ENCODE results near the gene TAS2R40.
"Not testable (repeated sequence)": the region's sequence is repeated elsewhere in the genome, so short reads cannot be mapped to it uniquely, and the experiment has no call there.

TAS2R40 gene

DNA sequence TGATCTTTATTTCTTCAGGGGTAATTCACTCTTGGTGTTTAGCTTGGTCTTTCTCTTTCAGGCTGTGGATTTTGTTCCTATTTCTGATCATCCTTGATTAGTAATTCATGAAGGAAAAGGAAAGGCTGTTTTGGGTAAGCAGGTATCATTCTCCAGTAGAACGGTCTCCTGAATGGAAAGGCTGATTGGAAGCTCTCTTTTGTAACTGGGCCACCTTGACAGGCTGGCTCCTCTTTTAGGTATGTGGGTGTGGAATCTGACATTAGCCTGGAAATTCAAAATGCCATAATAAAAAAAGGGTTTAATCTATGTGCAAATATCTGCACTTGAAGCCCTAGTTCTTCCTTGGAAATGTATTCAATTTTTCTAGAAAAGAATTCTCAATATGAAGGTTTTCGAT lies 19.7 kb upstream of the TAS2R40 start:
- no peak overlapping the region for H3K4me3 ChIP-seq (ENCODE audit: extremely low read depth, insufficient read depth, low read length, poor library complexity, severe bottlenecking)
- WGBS, 2 experiments (ENCODE audit: insufficient coverage in 2 of 2), result 63 to 89% methylated on average over 1 of the region's 2 CpGs

GRCh38 chr7:143203386-143203785 lies 18.5 kb upstream of the TAS2R40 start:
- H3K9me3 ChIP-seq (ENCODE audit: control insufficient read depth, low read length), result no peaks in the 10 kb centered on the region
- H3K36me3 ChIP-seq (ENCODE audit: control insufficient read depth, insufficient read depth, low read length), result no peaks in the 10 kb centered on the region
- no peaks in the 10 kb centered on the region for H3K4me1 ChIP-seq (ENCODE audit: control insufficient read depth, insufficient read depth, low read length, poor library complexity, severe bottlenecking)
- no peak overlapping the region for H3K4me3 ChIP-seq (ENCODE audit: extremely low read depth, insufficient read depth, low read length, poor library complexity, severe bottlenecking)
- 100% methylated on average over 1 of the region's 3 CpGs for WGBS, 2 experiments (ENCODE audit: insufficient coverage in 2 of 2)
- no peak overlapping the region for H3K27ac ChIP-seq (ENCODE audit: low read depth, low read length, severe bottlenecking)

More for the DNA sequence above, 19.7 kb upstream of the TAS2R40 start:
- Histone ChIP-seq H3K9me3 (ENCODE audit: control insufficient read depth, low read length) (no peaks in the 10 kb centered on the region), H3K4me1 (ENCODE audit: control insufficient read depth, insufficient read depth, low read length, poor library complexity, severe bottlenecking) (no peaks in the 10 kb centered on the region), H3K36me3 (ENCODE audit: control insufficient read depth, insufficient read depth, low read length) (no peaks in the 10 kb centered on the region), H3K27ac (ENCODE audit: low read depth, low read length, severe bottlenecking) (no peak overlapping the region)

DNA sequence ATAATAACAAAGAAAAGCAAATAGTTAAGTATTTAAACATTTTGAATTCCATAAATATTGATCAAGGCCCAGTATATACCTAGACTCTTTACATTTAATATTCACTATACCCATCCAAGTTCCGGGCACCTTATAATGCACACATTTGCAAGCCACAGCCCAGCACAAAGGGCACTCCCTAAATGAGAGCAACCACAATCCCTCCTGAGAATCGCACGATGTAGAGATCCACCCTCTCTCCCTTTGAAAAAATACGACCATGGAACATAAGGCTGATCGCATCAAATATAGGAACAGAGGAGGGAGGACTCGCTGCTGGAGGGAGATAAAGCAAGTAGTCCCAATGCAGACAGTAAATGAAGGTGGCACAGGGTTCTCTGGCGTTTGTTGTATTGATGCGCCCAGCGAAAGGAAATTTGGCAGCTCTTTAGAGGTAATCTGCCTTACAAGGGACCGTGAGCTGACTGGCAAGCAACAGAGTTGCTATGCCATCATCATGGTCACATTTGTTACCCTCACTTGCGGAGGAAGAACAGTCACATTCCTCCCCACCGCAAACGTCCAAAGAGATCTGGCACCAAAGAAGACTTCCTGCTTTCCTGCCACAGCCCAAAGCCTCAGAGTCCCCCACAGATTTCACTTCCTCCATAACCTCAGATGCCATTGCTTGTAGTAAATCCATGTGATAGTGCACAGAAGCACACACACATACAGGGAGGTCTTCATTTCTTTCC lies 16.1 kb upstream of the TAS2R40 start:
- no peaks in the 10 kb centered on the region for H3K36me3 ChIP-seq (ENCODE audit: control insufficient read depth, insufficient read depth, low read length)
- no peaks in the 10 kb centered on the region for H3K9me3 ChIP-seq (ENCODE audit: control insufficient read depth, low read length)
- H3K27ac ChIP-seq (ENCODE audit: low read depth, low read length, severe bottlenecking), result no peak overlapping the region
- no peaks in the 10 kb centered on the region for H3K4me1 ChIP-seq (ENCODE audit: control insufficient read depth, insufficient read depth, low read length, poor library complexity, severe bottlenecking)
- no peak overlapping the region for H3K4me3 ChIP-seq (ENCODE audit: extremely low read depth, insufficient read depth, low read length, poor library complexity, severe bottlenecking)
- 94 to 96% methylated on average over 9 of the region's 13 CpGs for WGBS, 2 experiments (ENCODE audit: insufficient coverage in 2 of 2)

- 85 to 89% methylated on average over 4 of the region's 4 CpGs for WGBS, 2 experiments (ENCODE audit: insufficient coverage in 2 of 2)
- no peaks in the 10 kb centered on the region for H3K4me1 ChIP-seq (ENCODE audit: control insufficient read depth, insufficient read depth, low read length, poor library complexity, severe bottlenecking)
- H3K36me3 ChIP-seq (ENCODE audit: control insufficient read depth, insufficient read depth, low read length), result no peaks in the 10 kb centered on the region
- no peak overlapping the region for H3K27ac ChIP-seq (ENCODE audit: low read depth, low read length, severe bottlenecking)
- no peak overlapping the region for H3K4me3 ChIP-seq (ENCODE audit: extremely low read depth, insufficient read depth, low read length, poor library complexity, severe bottlenecking)
- H3K9me3 ChIP-seq (ENCODE audit: control insufficient read depth, low read length), result no peaks in the 10 kb centered on the region
Observed at GRCh38 chr7:143210541-143210940, 11.3 kb upstream of the TAS2R40 start.

- not testable (repeated sequence) for H3K4me3 ChIP-seq (ENCODE audit: extremely low read depth, insufficient read depth, low read length, poor library complexity, severe bottlenecking); H3K27ac ChIP-seq (ENCODE audit: low read depth, low read length, severe bottlenecking); H3K36me3 ChIP-seq (ENCODE audit: control insufficient read depth, insufficient read depth, low read length); H3K4me1 ChIP-seq (ENCODE audit: control insufficient read depth, insufficient read depth, low read length, poor library complexity, severe bottlenecking); H3K9me3 ChIP-seq (ENCODE audit: control insufficient read depth, low read length)
- WGBS, 2 experiments (ENCODE audit: insufficient coverage in 2 of 2), result 91 to 100% methylated on average over 2 to 4 of the region's 4 CpGs
Observed at GRCh38 chr7:143213478-143213877, 8.4 kb upstream of the TAS2R40 start.

DNA sequence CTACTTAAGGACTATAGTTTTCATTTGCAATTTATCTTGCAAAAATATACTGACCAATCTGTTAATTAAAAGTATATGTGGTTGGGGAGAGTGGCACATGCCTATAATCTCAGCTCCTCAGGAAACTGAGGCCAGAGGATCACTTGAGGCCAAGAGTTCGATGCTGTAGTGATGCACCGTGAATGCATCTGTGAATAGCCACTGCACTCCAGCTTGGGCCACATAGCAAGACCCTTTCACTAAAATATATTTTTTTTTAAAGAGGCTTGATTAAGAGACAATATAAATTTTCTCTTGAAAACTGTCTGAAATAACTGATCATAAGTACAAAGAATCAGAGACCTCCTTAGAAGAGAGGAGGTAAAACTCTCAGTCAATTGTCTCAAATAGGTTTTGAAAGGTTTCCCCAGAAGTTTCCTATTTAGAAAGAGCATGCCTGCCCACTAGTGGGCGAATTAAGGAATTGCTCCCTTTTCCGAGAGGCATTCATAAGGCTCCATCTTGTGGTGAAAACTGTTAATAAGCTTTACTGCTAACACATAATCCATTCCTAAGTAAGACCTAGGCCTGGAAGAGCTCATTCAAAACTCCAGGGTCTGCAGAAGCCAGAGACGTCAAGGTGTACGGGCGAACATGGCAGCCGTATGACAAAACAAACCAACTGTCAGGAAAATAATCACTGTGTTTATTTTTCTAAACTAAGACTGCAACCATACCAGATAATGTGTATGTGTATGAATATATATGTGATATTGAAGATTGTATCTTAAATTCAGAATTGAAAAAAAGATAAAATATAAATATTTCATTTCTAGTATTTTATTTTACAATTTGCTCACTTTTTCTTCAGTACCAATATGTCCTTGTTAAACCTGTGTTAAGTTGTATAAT lies 6.8 kb upstream of the TAS2R40 start:
- WGBS, 2 experiments (ENCODE audit: insufficient coverage in 2 of 2), result 30 to 80% methylated on average over 1 to 2 of the region's 8 CpGs
- H3K4me3 ChIP-seq (ENCODE audit: extremely low read depth, insufficient read depth, low read length, poor library complexity, severe bottlenecking), result no peak overlapping the region

DNA sequence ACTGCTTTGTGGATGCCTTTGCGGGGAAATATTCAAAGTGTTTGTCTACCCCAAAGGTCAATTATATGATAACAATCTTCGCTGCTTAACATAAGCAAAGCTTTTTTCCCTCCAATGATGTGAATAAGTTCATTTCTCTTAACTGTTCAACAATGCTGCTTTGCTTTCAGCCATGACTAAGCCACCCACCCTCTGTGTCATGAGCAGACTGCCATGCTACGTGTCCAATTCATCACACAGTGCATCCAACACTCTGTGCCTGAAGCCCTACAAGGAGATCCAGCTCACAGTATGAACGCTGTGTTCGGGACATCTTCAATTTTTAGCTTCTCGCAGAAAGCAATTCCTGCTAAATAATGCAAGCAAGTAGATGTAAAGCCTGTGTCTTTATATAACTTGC lies 5.7 kb upstream of the TAS2R40 start:
- no peaks in the 10 kb centered on the region for H3K9me3 ChIP-seq (ENCODE audit: control insufficient read depth, low read length)
- H3K36me3 ChIP-seq (ENCODE audit: control insufficient read depth, insufficient read depth, low read length), result no peaks in the 10 kb centered on the region
- H3K4me1 ChIP-seq (ENCODE audit: control insufficient read depth, insufficient read depth, low read length, poor library complexity, severe bottlenecking), result no peaks in the 10 kb centered on the region
- H3K27ac ChIP-seq (ENCODE audit: low read depth, low read length, severe bottlenecking), result no peak overlapping the region
- 79 to 89% methylated on average over 3 to 6 of the region's 6 CpGs for WGBS, 2 experiments (ENCODE audit: insufficient coverage in 2 of 2)
- no peak overlapping the region for H3K4me3 ChIP-seq (ENCODE audit: extremely low read depth, insufficient read depth, low read length, poor library complexity, severe bottlenecking)

More for the DNA sequence above, 6.8 kb upstream of the TAS2R40 start:
- Histone ChIP-seq H3K4me1 (ENCODE audit: control insufficient read depth, insufficient read depth, low read length, poor library complexity, severe bottlenecking) (no peaks in the 10 kb centered on the region), H3K27ac (ENCODE audit: low read depth, low read length, severe bottlenecking) (no peak overlapping the region), H3K36me3 (ENCODE audit: control insufficient read depth, insufficient read depth, low read length) (no peaks in the 10 kb centered on the region), H3K9me3 (ENCODE audit: control insufficient read depth, low read length) (no peaks in the 10 kb centered on the region)

DNA sequence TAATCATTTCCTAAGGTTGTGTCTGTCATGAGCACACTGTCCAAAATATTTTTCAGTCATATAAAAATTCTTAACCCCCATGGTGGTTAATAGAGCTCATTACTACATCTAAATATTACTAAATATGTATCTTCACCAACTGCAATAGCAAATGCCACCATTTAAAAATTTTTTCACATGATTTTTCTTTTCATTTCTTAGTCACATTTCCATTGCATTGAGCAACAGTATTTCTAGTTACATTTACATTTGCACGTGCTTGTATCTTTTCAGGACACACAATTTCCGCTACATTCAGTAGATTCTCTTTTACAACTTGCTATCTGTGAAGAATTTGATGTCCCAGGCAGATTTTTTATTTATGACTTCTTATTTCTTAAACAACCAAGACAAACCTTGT lies 5.2 kb upstream of the TAS2R40 start:
- Histone ChIP-seq H3K27ac (ENCODE audit: low read depth, low read length, severe bottlenecking) (no peak overlapping the region), H3K36me3 (ENCODE audit: control insufficient read depth, insufficient read depth, low read length) (no peaks in the 10 kb centered on the region), H3K4me3 (ENCODE audit: extremely low read depth, insufficient read depth, low read length, poor library complexity, severe bottlenecking) (no peak overlapping the region), H3K9me3 (ENCODE audit: control insufficient read depth, low read length) (no peaks in the 10 kb centered on the region), H3K4me1 (ENCODE audit: control insufficient read depth, insufficient read depth, low read length, poor library complexity, severe bottlenecking) (no peaks in the 10 kb centered on the region)
- WGBS, 2 experiments (ENCODE audit: insufficient coverage in 2 of 2), result 100% methylated on average over 1 to 2 of the region's 2 CpGs

- H3K36me3 ChIP-seq (ENCODE audit: control insufficient read depth, insufficient read depth, low read length), result no peaks in the 10 kb centered on the region
- 89% methylated on average over 1 of the region's 2 CpGs; no CpG with 5 or more reads in 1 of the 2 experiments for WGBS, 2 experiments (ENCODE audit: insufficient coverage in 2 of 2)
- no peak overlapping the region for H3K27ac ChIP-seq (ENCODE audit: low read depth, low read length, severe bottlenecking)
- H3K4me1 ChIP-seq (ENCODE audit: control insufficient read depth, insufficient read depth, low read length, poor library complexity, severe bottlenecking), result no peaks in the 10 kb centered on the region
- H3K9me3 ChIP-seq (ENCODE audit: control insufficient read depth, low read length), result no peaks in the 10 kb centered on the region
- no peak overlapping the region for H3K4me3 ChIP-seq (ENCODE audit: extremely low read depth, insufficient read depth, low read length, poor library complexity, severe bottlenecking)
Observed at GRCh38 chr7:143217806-143218205, 4.0 kb upstream of the TAS2R40 start.

DNA sequence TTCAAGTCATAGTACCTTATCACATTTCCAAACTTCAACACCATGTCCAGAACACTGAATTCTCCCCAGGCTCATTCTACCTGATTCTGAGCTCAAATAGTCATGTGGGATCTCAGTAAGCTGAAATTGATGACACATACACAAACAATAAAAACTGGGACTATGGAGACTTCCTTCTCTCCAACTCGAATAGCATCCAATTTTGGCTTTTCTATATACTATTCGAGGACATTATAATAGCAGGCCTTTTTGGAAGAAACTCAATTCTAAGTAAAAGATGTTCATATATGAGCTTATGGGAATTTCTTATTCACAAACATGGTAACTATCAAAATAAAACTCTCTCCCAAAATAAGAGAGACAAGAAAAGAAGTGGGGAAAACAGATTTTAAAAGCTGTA lies 551 bp upstream of the TAS2R40 start:
- no CpG with 5 or more reads among the region's 2 CpGs for WGBS, 2 experiments (ENCODE audit: insufficient coverage in 2 of 2)
- Histone ChIP-seq H3K4me3 (ENCODE audit: extremely low read depth, insufficient read depth, low read length, poor library complexity, severe bottlenecking) (no peak overlapping the region), H3K4me1 (ENCODE audit: control insufficient read depth, insufficient read depth, low read length, poor library complexity, severe bottlenecking) (no peaks in the 10 kb centered on the region), H3K27ac (ENCODE audit: low read depth, low read length, severe bottlenecking) (no peak overlapping the region), H3K9me3 (ENCODE audit: control insufficient read depth, low read length) (no peaks in the 10 kb centered on the region), H3K36me3 (ENCODE audit: control insufficient read depth, insufficient read depth, low read length) (no peaks in the 10 kb centered on the region)

DNA sequence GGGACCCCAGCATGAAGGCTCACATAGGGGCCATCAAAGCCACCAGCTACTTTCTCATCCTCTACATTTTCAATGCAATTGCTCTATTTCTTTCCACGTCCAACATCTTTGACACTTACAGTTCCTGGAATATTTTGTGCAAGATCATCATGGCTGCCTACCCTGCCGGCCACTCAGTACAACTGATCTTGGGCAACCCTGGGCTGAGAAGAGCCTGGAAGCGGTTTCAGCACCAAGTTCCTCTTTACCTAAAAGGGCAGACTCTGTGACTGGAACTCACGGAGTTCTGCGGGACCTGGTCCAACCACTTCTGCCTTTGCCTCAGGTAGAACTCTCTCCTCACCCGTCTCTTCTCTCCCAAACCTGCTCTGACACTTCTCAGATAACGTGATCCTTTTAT lies 945 bp downstream of the TAS2R40 start:
- H3K9me3 ChIP-seq (ENCODE audit: control insufficient read depth, low read length), result no peaks in the 10 kb centered on the region
- 81 to 93% methylated on average over 4 to 5 of the region's 7 CpGs for WGBS, 2 experiments (ENCODE audit: insufficient coverage in 2 of 2)
- H3K4me1 ChIP-seq (ENCODE audit: control insufficient read depth, insufficient read depth, low read length, poor library complexity, severe bottlenecking), result no peaks in the 10 kb centered on the region
- H3K27ac ChIP-seq (ENCODE audit: low read depth, low read length, severe bottlenecking), result no peak overlapping the region
- no peak overlapping the region for H3K4me3 ChIP-seq (ENCODE audit: extremely low read depth, insufficient read depth, low read length, poor library complexity, severe bottlenecking)
- H3K36me3 ChIP-seq (ENCODE audit: control insufficient read depth, insufficient read depth, low read length), result no peaks in the 10 kb centered on the region

Data from mesodermal cell (in vitro differentiated cells).